ENCODE measurements around the gene SMAGP.

The SMAGP gene

GRCh38 chr12:51197736-51198567 is 72.3 kb downstream of the SMAGP start:
- no peak for DNase-seq (ENCODE audit: low read depth in 1 of 2, low spot score in 1 of 2)
- TF ChIP-seq GABPA (IDR thresholded peaks at IDR 0.05; ENCODE audit: low read depth) (no peak), REST (IDR thresholded peaks at IDR 0.05; ENCODE audit: insufficient replicate concordance, low read depth) (no peak), POLR2AphosphoS5 (IDR thresholded peaks at IDR 0.05; ENCODE audit: low read depth) (no peak), SPI1 (IDR thresholded peaks at IDR 0.05; ENCODE audit: borderline replicate concordance, low read depth) (no peak), CTCF (IDR thresholded peaks at IDR 0.05; ENCODE audit: insufficient read depth, low read length) (no peak)
- Histone ChIP-seq H3K4me3 (replicated peaks; ENCODE audit: insufficient read depth, low read length) (no peak overlapping the region), H3K27me3 (ENCODE audit: insufficient read depth, poor library complexity, severe bottlenecking) (no peaks in the 10 kb centered on the region), H3K27ac (replicated peaks) (no peak overlapping the region)

DNA sequence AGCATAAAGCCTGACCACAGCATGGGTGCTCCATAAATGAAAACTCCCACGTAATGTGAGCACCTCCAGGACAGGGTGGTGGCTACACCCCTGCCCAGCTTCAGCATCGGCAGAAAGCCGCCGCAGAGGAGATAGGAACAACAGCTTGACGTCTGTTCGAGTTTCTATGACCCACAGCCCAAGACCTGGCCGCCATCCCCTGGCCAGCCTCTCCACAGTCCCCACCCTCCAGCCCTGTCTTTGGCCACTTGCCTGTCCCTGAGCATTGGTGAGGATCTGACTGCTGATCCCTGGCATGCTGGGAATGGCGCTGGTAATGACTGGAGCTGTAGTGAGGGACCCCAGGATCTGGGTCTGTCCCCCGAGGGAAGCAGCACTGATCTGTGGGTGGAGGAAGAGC is 73.7 kb downstream of the SMAGP start:
- Histone ChIP-seq H3K27me3 (ENCODE audit: insufficient read depth, poor library complexity, severe bottlenecking) (no peaks in the 10 kb centered on the region), H3K27ac (replicated peaks) (no peak overlapping the region), H3K4me3 (replicated peaks; ENCODE audit: insufficient read depth, low read length) (no peak overlapping the region)
- no peak for DNase-seq (ENCODE audit: low read depth in 1 of 2, low spot score in 1 of 2)
- no peak for TF ChIP-seq GABPA (IDR thresholded peaks at IDR 0.05; ENCODE audit: low read depth)
- TF ChIP-seq CTCF (IDR thresholded peaks at IDR 0.05; ENCODE audit: insufficient read depth, low read length): no peak
- no peak for TF ChIP-seq REST (IDR thresholded peaks at IDR 0.05; ENCODE audit: insufficient replicate concordance, low read depth)
- TF ChIP-seq POLR2AphosphoS5 (IDR thresholded peaks at IDR 0.05; ENCODE audit: low read depth): no peak
- no peak for TF ChIP-seq SPI1 (IDR thresholded peaks at IDR 0.05; ENCODE audit: borderline replicate concordance, low read depth)

GRCh38 chr12:51195841-51196240 is 74.4 kb downstream of the SMAGP start:
- Histone ChIP-seq H3K27ac (replicated peaks) (no peak overlapping the region), H3K4me3 (replicated peaks; ENCODE audit: insufficient read depth, low read length) (no peak overlapping the region), H3K27me3 (ENCODE audit: insufficient read depth, poor library complexity, severe bottlenecking) (no peaks in the 10 kb centered on the region)
- DNase-seq (ENCODE audit: low read depth in 1 of 2, low spot score in 1 of 2): no peak
- TF ChIP-seq GABPA (IDR thresholded peaks at IDR 0.05; ENCODE audit: low read depth) (no peak), REST (IDR thresholded peaks at IDR 0.05; ENCODE audit: insufficient replicate concordance, low read depth) (no peak), CTCF (IDR thresholded peaks at IDR 0.05; ENCODE audit: insufficient read depth, low read length) (no peak), POLR2AphosphoS5 (IDR thresholded peaks at IDR 0.05; ENCODE audit: low read depth) (no peak), SPI1 (IDR thresholded peaks at IDR 0.05; ENCODE audit: borderline replicate concordance, low read depth) (no peak)

Measured in HL-60 (cell line).